HUDEP-2 (cell line): ENCODE data around the gene UFD1.

Experiments used
- DNase-seq, 76 experiments: peaks; one replicate each; lab custom pipeline; 2025; ENCODE audit not compliant: unreplicated experiment in 76 of 76; lab: John Stamatoyannopoulos, UW

Gene UFD1

DNA sequence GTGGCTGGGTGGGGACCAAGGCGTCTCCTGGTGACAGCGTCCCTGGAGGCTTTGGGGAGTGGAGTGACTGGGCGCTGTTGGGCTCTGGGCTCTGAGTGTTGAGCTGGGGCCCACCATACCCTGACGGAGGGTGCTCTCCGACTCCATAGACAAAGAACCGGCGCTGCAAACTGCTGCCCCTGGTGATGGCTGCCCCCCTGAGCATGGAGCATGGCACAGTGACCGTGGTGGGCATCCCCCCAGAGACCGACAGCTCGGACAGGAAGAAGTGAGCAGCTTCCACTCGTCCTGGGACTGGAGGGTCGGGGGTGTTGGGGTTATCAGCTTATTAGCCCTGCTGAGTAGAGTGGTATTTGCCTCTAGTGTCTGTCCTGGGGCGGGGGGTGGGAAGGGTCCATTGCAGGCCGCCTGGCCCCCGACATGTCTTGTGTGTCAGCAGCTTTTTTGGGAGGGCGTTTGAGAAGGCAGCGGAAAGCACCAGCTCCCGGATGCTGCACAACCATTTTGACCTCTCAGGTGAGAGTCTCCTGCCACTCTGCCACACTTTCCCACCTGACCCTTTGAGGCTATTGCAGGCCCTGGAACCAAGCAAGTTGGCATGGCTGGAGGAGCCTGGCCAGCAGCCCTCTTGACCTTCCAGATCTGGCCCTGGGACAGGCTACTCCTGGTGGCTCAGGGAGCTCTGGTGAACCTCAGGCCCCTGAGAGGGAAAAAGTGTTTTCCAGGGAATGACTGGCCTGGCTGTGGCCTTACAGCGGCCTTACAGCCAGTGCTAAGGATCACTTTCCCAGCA, 37.6 kb upstream of the UFD1 start:
- no peak for DNase-seq

DNA sequence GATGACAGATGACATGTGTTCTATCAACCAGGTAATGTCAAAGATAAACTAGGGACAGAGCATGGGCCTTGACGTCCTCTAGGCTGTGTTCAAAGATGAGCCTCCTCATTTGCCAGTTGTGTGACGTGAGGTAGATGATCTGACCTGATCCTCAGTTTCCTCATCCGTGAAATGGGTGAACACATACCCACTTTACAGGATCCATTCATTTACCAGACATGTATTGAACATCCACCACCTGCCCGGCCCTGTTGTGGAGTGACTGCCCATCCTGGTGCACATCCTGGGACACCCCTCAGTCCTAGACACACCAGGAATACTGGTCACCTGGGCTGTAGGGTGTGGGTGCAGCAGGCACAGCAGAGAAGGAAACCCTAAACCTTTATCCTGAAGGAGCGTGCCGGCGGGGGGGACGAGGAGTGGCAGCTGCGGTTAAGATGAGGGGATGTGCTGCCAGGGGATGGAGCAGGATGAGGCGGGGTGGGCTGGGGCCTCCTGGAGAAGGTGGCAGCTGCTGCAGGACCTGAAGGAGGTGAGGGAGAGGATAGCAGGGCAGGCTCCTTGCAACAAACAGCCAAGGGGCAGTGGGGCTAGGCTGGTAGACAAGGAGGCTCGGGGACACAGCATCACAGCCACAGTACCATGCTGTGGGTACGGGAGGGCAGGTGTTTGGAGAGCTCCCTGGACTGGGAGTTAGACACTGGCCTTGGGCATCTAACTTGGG, 36.8 kb upstream of the UFD1 start:
- no peak for DNase-seq

DNA sequence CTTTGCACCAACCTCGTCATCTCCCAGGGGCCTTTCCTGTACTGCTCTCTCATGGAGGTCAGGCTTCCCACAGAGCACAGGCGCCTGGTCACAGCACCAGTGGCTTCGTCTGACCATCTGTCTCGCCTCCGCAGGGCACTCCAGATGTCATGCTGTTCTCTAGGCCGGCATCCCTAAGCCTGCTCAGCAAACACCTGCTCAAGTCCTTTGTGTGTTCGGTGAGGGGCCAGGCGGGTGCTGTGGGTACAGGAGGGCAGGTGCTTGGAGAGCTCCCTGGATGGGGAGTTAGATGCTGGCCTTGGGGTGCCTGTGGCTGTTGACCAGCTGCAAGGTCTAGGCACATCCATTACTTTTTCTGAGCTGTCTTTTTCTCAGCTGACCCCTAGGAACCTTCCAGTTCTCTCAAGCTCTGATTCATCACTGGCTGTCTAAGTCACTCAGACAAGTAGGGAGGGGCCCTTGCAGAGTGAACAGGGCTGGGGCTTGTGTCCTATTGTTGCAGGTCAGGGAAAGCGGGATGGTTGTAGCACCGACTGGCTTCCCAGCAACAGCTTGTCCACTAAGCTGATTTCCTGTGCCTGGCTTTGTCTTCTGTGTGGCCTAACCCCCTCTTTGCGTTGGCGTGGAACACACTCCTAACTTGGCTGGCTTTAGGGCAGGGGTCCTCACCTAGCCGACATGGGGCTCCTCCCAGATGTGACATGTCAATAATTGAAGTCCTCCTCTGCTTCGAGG, 36.0 kb upstream of the UFD1 start:
- DNase-seq = no peak

DNA sequence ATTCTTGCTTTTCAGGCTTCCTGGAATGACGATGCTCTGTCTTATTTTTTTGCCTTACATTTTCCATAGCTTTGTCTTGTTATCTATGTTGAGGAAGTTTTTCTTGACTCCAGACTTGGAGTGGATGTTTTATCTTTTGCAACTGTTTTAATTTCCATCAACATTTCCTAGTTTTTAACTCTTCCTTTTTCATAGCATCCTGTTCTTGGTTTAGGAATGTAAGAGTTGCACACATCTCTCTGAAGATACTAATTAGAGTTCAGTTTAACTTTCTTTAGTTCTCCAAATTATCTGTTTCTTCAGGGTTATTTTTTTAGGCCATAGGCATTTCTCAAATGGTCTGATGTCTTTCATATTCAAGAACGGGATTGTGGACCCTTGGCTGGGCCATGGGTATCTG, 34.8 kb upstream of the UFD1 start:
- no peak for DNase-seq

- DNase-seq = no peak
Measured at GRCh38 chr22:19510919-19511341, 31.9 kb upstream of the UFD1 start.

- DNase-seq = no peak
Measured at GRCh38 chr22:19509923-19510322, 30.9 kb upstream of the UFD1 start.

DNA sequence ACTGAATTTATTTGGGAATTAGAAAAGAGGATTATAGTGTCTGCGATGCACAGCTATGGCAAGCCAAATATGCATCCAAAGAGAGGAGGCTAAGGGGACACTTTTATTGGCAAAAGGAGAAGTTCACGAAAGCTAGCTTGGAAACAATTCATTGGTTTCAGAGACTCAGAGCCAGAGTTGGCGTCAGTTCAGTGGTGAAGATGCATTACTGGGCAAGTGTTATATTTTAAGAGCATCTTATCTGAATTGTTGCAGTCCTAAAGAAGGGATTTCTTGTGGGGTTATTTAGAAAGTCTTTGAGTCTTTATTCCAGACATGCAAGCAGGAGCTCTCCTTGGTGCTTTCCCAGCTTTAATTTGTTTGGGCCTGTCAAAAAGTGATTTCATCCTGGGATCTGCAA, 30.2 kb upstream of the UFD1 start:
- no peak for DNase-seq

DNA sequence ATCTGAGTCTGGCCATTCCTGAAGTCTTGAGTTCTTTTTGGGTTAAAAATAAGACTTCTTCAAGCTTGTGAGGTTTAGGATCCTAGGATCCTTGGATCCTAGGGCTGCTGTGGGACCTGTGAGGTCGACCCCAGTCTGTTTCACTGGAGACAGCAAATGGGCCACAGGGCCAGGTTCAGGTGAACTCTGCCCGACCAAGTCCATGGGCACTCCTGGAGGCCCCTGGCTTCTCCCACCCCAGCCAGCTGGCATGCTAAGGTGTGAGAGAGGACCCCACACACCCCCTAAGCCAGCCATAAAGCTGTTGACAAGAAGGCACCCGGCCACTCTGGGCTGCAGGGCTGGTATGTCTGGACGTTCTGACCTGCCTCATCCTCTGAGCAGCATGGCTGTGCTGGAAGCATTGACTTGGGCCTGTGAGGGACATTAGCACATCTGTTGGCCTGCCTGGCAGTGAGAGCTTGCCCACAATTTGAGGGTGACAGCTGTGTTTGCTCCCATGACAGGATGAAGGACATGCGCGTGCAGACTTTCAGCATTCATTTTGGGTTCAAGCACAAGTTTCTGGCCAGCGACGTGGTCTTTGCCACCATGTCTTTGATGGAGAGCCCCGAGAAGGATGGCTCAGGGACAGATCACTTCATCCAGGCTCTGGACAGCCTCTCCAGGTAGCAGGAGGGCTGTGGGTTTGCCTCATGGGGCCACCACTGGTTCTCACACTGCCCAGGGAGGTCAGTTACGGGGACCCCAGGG, 29.2 kb upstream of the UFD1 start:
- no peak for DNase-seq

GRCh38 chr22:19507534-19507861, 28.5 kb upstream of the UFD1 start:
- DNase-seq = no peak

GRCh38 chr22:19506212-19506611, 27.2 kb upstream of the UFD1 start:
- no peak for DNase-seq

GRCh38 chr22:19505735-19506126, 26.7 kb upstream of the UFD1 start:
- DNase-seq = no peak

DNA sequence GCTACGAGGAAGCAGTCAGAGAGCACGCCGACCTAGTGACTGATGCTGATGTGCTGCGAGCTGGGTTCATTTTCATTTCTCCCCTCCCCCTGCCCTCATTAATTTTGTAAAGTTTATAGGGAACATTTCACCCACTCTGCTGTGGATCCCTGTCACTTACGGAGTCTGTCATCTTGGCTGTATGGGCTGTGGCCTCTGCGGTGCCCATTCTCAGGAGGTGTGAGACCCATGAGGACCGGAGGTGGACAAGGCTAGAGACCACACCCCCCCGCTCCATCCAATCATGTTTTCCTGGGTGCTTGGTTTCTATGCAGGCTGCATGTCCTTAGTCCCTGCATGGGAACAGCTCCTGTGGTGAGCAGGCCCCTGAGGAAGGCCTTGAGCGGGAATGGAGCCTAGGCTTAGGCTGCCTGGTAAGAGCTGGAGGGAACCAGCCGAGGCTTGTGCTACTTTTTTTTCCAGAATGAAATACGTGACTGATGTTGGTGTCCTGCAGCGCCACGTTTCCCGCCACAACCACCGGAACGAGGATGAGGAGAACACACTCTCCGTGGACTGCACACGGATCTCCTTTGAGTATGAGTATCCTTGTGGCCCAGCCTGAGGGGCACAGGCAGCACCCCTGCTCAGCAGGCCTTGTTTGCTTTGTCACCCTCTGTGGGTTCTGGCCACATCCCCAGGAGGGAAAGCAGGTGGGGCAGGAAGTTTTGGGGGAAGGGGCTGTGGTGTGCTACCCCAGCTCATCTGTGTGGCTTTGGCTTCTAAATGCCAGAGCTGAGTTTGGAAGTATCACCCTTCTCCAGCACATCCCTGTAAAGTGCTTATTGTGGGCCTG, 26.1 kb upstream of the UFD1 start:
- no peak for DNase-seq

- DNase-seq = peak in 1 of 76 experiments; percentile 4
Measured at GRCh38 chr22:19503869-19504268, 24.9 kb upstream of the UFD1 start.

- no peak for DNase-seq
Measured at GRCh38 chr22:19503367-19503766, 24.4 kb upstream of the UFD1 start.

DNA sequence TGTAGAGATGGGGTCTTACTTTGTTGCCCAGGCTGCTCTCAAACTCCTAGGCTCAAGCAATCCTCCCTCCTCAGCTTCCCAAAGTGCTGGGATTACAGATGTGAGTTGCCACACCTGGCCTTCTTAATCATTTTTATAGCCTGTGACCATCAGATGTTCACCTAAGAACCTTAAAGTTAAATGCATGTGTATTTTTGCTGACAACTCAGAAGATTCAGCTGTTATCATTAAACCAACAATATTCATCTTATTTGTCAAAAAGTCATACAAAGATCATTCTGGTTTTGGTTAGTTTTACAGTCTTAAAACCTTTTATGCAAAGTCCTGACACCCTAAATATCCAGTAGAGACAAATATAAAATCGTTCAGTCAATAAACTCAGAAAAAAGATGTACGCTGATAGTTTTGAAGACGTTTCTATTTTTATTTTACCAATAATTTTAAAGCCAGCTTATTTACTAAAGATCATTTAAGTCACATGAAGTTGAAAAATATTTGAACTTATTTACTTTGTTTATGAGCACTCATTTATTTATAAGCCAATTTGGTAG, 23.0 kb upstream of the UFD1 start:
- no peak for DNase-seq

DNA sequence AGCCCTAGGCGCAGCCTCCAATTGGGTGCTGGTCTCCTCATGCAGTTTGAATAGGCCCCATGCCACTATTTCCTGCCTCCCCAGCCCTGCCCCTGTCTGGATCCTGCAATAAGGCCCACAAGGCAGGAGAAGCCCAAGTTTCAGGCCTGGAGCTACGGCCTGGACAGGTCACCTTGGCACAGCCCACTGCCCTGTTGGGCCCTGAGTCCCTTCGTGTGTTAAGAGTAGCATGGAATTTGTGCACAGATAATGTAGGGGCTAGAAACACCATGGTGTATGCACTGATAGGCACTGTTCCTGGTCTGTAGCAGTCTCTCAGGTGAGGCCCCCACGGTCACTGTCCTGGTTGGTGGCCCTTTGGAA, 20.9 kb upstream of the UFD1 start:
- DNase-seq = no peak

- no peak for DNase-seq
Measured at GRCh38 chr22:19499236-19499879, 20.4 kb upstream of the UFD1 start.

- DNase-seq = no peak
Measured at GRCh38 chr22:19498866-19499190, 19.8 kb upstream of the UFD1 start.

DNA sequence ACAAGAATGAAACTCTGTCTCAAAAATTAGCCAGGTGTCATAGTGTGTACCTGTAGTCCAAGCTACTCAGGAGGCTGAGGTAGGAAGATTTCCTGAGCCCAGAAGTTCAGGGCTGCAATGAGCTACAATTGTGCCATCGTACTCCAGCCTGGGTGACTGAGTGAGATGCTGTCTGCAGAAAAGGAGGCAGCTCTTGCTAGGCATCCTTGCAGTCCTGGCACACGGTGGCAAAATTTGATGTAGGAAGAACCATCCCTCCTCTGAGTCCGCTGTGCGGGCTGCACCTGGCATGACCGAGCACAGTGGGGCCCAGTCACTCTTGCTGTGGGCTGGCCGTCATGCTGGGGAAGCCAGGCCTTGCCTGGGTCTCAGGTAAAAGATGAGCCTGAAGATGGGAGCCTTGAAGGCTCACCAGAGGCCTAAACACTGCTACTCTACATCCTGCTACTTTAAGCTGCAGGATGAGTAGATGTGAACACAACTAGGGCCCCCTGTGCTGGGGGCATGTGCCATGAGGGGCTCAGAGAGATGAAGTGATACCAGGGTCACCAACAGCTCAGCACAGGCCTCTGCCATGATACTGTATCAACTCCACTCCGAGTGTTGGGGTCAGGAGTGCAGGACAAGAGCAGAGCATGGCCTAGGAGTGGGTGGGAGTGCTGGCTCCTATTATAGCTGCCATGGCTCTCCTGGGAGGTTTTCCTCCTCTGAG, 19.3 kb upstream of the UFD1 start:
- DNase-seq = no peak
